Stimulated activated CD8-positive, alpha-beta memory T cell treated with anti-CD3 and anti-CD28 coated beads, Interleukin-15, amount 100 ng/mL, for 4 hours (primary cell): Measurements from ENCODE around the gene STK32A.

ENCODE experiments used
- DNase-seq, 2 donors: peaks; one replicate each; pipeline ENCODE4 v3.0.0-alpha.2; 2020; ENCODE audit warnings: low read depth in 2 of 2

Gene STK32A

DNA sequence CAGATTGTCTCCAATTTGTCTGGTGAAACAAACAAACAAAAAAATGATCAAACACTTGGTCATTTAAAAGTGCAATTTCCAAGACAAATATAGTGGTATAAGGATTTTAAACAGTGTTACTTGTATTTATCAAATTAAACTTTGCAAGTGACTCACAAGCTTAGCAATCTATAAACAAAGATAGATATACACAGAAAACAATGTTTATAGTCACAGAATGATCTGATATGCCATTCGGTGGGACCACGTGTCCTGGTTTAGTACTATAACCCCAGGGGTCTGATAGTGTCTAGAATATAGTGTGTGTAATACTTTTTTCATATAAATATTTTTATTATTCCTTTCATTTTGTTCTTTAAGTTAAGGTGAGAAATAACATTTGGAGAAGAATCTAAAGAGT is 183.8 kb downstream of the STK32A start:
- no peak for DNase-seq

DNA sequence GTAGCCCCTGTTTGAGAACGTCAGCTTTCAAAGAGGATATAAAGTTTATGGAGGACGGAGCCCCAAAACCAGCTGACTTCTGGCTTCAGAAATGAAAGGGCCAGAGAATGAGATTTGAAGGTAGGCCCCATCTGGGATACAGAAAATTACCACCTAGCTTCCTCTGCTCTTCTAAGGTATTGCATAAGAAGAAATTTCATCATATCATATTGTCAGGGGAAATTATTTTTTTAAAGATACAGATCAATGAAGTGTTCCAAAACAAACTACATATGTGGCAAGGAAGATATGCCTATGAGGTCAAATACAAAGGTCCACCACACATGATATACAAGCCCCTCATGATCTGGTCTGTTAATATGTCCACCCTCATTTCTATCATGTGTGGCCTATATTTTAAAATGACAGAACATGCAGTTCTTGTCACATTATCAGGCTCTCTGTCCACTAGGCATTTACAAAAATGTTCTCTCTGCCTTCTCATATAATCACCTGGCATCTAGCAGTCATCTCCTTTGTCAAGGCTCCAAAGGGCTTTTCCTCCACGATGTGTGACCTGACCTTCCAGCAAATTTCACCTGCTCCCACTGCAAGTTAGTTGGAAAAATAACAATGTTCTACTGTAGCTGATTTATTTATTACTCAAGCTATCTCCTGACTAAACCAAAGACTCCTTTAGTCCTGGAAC is 192.0 kb downstream of the STK32A start:
- no peak for DNase-seq

DNA sequence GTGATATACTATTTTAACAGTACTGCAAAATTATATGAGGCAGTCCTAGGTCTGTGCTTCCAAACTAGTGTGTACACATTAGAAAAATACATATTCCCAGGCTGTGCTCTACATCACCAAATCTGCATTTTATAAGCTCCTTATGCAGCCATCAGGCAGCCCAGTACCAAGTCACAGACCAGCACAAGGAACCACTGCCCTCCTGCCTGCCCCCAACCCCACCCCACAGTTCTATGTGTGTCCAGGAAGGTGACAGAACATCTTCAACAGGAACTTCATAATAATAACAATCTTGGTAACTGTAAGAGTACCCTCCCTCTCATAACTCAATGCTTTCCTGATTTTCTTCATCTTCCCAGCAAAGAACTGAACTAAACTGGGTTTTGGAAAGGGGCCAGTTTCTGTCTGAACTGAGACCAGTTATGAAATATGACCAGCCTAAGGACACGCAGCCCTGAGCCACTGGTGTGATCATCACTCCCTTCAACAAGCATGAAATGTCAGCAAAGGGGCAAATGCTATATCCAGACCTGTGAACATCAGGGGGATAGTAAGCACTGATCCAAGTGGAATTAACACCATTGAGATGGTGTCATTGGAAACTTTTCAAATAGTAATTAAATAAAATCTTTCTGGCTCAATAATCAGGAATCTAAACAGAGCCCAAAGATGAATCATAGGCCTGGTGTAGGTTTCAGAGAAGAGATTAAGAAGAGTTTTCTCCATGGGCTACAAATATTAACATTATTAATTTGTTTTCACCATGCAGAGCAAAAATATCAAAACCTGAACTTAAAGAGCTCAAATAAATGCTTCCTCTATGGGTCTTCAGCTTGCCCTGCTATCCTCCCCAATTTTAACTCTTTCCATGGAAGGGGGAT is 192.9 kb downstream of the STK32A start:
- no peak for DNase-seq

DNA sequence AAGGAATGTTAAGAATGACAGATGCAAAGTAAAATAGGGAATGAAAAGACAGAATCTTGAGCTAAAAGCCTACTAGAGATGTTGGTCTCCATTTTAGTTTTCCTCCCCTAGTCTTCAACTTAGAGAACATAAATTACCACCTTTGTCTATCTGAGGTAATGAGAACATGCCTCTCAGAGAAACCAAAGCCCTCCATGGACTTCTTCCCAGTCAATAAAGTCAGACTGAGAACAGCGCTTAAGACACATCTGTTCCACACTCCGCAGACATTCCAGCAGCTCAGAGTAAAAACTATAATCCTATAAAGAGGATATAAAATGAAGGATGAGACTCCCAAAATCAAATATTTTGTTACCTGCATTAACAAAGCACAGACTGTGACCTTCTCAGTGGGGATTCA is 195.8 kb downstream of the STK32A start:
- DNase-seq: no peak

DNA sequence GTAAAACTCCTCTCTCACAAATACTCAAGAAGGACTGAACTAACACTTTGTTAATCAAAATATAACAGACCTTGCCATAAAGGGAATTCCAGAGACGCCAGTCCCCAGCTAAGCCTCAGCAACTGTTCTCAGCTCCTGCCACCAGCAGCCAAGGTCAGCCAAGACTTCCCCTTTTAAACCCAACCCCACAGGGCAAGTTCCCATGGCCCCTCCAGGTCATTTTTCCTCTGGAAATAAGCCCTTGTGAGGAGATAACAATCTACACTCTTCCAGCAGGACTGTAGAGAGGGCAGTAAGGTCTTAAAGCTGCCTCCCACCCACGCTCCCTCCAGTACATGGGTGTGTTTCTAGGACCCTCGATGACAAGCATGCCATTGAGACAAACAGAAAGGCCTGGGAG is 196.8 kb downstream of the STK32A start:
- DNase-seq: no peak

DNA sequence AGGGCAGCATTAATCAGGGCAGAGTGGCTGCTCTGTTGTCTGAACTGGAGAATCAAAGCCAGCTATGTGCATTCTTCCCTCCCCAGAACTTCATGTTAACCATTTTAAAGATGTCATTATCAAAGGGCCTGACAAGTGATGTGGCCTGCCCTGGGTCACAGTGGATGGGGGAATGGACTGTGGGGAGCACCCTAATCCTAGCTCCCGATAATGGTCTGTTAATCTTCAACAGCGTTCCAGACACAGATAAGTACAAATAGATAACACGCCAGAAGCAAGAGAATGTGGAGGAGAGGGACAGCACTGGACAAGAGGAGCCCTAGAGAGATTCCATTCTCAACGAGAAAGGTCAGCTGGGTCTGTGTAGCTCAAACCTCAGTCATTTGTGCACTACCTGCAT is 197.5 kb downstream of the STK32A start:
- no peak for DNase-seq

DNA sequence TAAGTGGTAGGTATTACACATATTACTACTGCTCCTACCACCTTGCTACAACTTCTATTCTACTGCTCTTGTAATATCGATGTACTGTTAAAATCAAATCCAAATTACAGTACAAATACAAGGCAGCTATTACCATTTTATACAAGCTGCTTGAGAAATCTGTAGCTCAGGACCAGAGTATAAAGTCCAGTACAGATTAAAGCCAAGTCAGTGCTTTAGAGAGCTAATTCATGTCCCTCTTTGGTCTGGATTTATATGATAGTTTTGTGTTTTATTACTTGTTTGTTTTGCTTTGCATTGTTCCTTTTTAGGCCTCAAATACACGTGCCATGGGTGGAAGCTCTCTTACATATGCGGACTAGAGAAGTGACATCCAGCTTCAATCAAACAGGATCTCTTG is 199.2 kb downstream of the STK32A start:
- DNase-seq: no peak

DNA sequence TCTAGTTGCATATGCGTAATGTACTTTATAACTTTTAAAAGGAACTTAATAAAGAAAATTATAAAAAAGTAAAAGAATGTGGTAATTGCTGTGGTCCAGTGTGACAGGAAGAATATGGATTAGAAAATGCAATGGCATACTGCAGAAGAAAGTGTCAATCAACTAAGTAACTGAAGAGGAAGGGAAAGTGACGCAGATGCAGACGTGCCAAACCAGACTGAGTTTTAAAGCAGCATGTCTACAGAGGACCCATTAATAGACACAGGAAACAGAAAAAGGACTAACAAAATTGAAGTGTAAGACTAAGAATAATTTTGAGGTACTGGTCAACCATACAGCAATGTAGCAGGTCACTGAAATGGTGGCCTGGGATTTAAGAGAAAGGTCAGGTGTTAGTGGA is 201.8 kb downstream of the STK32A start:
- DNase-seq: no peak

DNA sequence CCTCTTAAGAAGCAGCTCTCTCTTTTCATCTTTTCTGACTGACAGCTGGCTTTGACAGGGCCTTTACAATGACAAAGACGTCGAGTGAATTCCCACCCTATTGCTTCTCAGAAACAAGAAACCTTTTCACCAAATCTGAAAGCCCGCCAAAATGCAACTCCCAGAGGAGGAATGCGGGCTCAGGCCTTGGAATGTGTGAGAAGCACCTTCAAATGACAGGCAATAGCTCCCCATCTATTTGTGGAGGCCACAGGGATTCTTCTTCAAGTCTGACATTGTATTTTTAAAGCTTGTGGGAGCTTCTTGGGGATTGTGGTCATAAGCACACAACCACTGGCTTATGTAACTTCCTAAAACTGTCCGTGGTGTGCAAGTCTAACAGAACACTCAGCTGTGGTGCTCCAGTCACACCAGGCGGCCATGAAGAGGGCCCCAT is 202.4 kb downstream of the STK32A start:
- no peak for DNase-seq
